Measurements from ENCODE around the gene MTMR12. TPM values are rescaled to one million over a fixed set of nuclear protein-coding genes. Genes with fewer than 3 reads are reported as not detected.
A peak's percentile ranks its signal among the peaks of the same experiment; 100 is the strongest.

Gene MTMR12
- total RNA-seq, 3 donors from 2014 or later: 19.3 to 43.8 (median 20.7) TPM

- Histone ChIP-seq H3K36me3 (ENCODE audit: low read depth) (no peaks in the 10 kb centered on the region), H3K9me3 (no peaks in the 10 kb centered on the region), H3K4me3 (no peak overlapping the region), H3K4me1 (ENCODE audit: low read depth) (peaks cover 13% of the 10 kb centered on the region)
- ATAC-seq (peak; percentile 70), DNase-seq (peak in 2 of 3 donors; percentile 6 to 27)
- intact Hi-C loops (cut with DNase I, micrococcal nuclease): loop anchor here in 1 of 2 donors (2.0 kb wide), 1 partner anchor 95 kb away; no protein-coding TSS in a partner anchor
- TF ChIP-seq, protein P1, sequence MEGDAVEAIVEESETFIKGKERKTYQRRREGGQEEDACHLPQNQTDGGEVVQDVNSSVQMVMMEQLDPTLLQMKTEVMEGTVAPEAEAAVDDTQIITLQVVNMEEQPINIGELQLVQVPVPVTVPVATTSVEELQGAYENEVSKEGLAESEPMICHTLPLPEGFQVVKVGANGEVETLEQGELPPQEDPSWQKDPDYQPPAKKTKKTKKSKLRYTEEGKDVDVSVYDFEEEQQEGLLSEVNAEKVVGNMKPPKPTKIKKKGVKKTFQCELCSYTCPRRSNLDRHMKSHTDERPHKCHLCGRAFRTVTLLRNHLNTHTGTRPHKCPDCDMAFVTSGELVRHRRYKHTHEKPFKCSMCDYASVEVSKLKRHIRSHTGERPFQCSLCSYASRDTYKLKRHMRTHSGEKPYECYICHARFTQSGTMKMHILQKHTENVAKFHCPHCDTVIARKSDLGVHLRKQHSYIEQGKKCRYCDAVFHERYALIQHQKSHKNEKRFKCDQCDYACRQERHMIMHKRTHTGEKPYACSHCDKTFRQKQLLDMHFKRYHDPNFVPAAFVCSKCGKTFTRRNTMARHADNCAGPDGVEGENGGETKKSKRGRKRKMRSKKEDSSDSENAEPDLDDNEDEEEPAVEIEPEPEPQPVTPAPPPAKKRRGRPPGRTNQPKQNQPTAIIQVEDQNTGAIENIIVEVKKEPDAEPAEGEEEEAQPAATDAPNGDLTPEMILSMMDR (IDR thresholded peaks at IDR 0.05): no peak
Measured at GRCh38 chr5:32233696-32234447, 78.9 kb downstream of the MTMR12 start.

- peak; percentile 49 for ATAC-seq
- TF ChIP-seq, protein P1 (IDR thresholded peaks at IDR 0.05): no peak
- intact Hi-C loops (cut with DNase I, micrococcal nuclease): loop anchor here in 1 of 2 donors (2.0 kb wide), 1 partner anchor 96 kb away; no protein-coding TSS in a partner anchor
- Histone ChIP-seq H3K36me3 (ENCODE audit: low read depth) (no peaks in the 10 kb centered on the region), H3K9me3 (no peaks in the 10 kb centered on the region), H3K4me1 (ENCODE audit: low read depth) (peaks cover 13% of the 10 kb centered on the region), H3K4me3 (no peak overlapping the region)
- DNase-seq: peak in 1 of 3 donors; percentile 34
Measured at GRCh38 chr5:32233220-32233695, 79.5 kb downstream of the MTMR12 start.

DNA sequence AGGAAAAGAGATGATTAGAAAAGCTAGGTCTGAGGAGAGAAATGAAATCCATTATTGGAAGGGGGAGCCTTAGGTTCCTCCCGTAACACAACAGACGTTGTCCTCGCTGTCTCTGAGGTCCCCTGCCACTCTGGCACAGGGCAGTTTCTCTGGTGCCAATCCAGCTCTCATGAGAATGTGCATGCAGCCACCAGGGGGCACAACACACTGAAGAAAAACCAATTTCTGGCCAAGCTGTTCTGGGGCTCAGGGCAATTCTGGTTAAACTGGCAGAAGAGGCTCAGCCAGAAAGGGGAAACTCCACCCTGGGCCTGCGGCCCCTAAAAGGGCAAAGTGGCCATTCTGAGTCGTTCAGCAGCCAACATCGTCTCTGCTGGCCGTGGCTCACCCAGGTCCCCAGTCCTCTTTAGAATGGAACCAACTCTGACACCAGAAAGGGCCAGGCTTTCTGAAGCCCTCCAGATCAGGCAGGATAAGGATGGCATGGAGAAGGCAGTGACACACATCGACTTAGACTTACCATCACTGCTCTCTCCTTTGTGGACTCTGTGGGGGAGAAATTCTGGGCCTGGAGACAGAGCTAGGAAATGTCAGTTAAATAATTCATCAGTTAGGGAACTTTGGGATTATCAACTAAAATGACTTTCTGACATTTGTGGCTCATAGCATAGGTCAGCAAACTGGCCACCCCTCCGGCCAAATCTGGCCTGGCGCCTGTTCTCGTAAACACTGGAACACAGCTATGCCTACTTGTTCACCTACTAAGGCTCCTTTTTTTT is 80.1 kb downstream of the MTMR12 start:
- peak; percentile 89 for ATAC-seq
- Histone ChIP-seq H3K36me3 (ENCODE audit: low read depth) (no peaks in the 10 kb centered on the region), H3K9me3 (no peaks in the 10 kb centered on the region), H3K4me1 (ENCODE audit: low read depth) (peaks cover 13% of the 10 kb centered on the region), H3K4me3 (no peak overlapping the region)
- intact Hi-C loops (cut with DNase I, micrococcal nuclease): loop anchor here in 1 of 2 donors (2.0 kb wide), 1 partner anchor 96 kb away; no protein-coding TSS in a partner anchor
- TF ChIP-seq, protein P1 (IDR thresholded peaks at IDR 0.05): peak; percentile 72
- DNase-seq: peak; percentile 68 to 90 (median 84)

DNA sequence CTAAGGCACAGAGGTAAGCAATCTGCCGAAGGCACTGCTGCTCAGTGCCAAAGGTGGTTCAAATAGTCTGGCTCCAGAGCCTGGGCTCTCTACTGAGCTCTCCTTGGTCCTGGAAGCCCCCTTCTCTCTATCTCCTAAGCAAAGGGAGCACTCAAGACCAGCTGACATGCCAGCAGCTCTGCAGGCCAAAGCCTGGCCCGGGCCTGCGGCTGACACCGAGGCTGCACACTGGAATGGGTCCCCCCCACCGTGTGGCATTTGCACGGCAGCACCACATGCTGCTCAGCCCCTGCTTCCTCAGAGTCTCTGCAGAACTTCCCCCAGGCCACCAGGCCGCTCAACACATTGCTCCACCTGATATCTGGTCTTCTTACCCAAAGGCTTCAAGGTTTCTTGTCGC is 80.8 kb downstream of the MTMR12 start:
- Histone ChIP-seq H3K36me3 (ENCODE audit: low read depth) (no peaks in the 10 kb centered on the region), H3K9me3 (no peaks in the 10 kb centered on the region), H3K4me3 (no peak overlapping the region), H3K4me1 (ENCODE audit: low read depth) (peaks cover 13% of the 10 kb centered on the region)
- DNase-seq (peak in 2 of 3 donors; percentile 10 to 31), ATAC-seq (peak; percentile 2)
- intact Hi-C loops (cut with DNase I, micrococcal nuclease): loop anchor here in 1 of 2 donors (2.0 kb wide), 1 partner anchor 97 kb away; no protein-coding TSS in a partner anchor
- TF ChIP-seq, protein P1 (IDR thresholded peaks at IDR 0.05): no peak

DNA sequence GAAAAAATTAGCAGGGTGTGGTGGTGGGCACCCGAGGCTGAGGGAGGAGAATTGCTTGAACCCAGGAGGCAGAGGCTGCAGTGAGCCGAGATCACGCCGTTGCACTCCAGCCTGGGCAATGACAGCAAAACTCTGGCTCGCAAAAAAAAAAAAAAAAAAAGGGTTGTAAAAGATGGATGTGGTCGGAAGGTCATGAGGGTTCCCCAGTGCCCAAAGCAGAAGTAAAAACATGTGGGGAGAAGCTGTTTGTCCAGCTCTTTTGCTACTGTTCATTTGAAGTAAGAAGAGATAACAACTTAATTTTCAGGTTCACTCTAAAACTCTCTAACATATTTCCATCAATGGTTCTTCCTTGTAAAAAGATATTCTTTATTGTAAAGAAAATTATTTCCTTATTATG is 81.5 kb downstream of the MTMR12 start:
- no peaks in the 10 kb centered on the region for H3K36me3 ChIP-seq (ENCODE audit: low read depth)
- TF ChIP-seq, protein P1 (IDR thresholded peaks at IDR 0.05): no peak
- H3K9me3 ChIP-seq: no peaks in the 10 kb centered on the region
- DNase-seq: no peak
- no peak overlapping the region for H3K4me3 ChIP-seq
- H3K4me1 ChIP-seq (ENCODE audit: low read depth): peaks cover 13% of the 10 kb centered on the region
- no peak for ATAC-seq
- intact Hi-C loops (cut with DNase I, micrococcal nuclease): no loop called here
